Astrocyte of the spinal cord (primary cell): ENCODE results near the gene ITGA7.

ENCODE experiments used
- DNase-seq: peaks from one replicate; pipeline ENCODE4 v3.0.0; 2011; ENCODE audit warnings: low read depth, low spot score
- H3K4me3 ChIP-seq: 2 replicates; pipeline ENCODE4 v1.5.1; 2011; ENCODE audit warnings: low read depth, mild to moderate bottlenecking, low read length, moderate library complexity
- CTCF ChIP-seq: IDR thresholded peaks from 2 replicates; pipeline ENCODE4 v1.5.1; 2012; ENCODE audit warnings: low read depth, mild to moderate bottlenecking, low read length, inconsistent platforms
- in situ Hi-C: cut with HindIII; loops from 2 replicates; pipeline ENCODE4 v1.10.0; 2017; ENCODE audit warnings: low sequenced_read_pairs

The ITGA7 gene

GRCh38 chr12:55694651-55695050 is 13.1 kb downstream of the ITGA7 start:
- in situ Hi-C loops, result no loop called here
- no peak for DNase-seq
- H3K4me3 ChIP-seq, result no peak overlapping the region
- no peak for TF ChIP-seq CTCF

GRCh38 chr12:55694188-55694515 is 13.6 kb downstream of the ITGA7 start:
- DNase-seq, result no peak
- H3K4me3 ChIP-seq, result no peak overlapping the region
- in situ Hi-C loops, result no loop called here
- no peak for TF ChIP-seq CTCF

- TF ChIP-seq CTCF, result no peak
- DNase-seq, result no peak
- in situ Hi-C loops, result no loop called here
- no peak overlapping the region for H3K4me3 ChIP-seq
These were observed 14.1 kb downstream of the ITGA7 start for GRCh38 chr12:55693323-55694187.

GRCh38 chr12:55692631-55693322 is 14.9 kb downstream of the ITGA7 start:
- in situ Hi-C loops, result no loop called here
- DNase-seq, result no peak
- TF ChIP-seq CTCF, result no peak
- H3K4me3 ChIP-seq, result no peak overlapping the region

- in situ Hi-C loops, result no loop called here
- no peak for DNase-seq
- TF ChIP-seq CTCF, result no peak
These were observed 18.7 kb downstream of the ITGA7 start for GRCh38 chr12:55688716-55689655.

GRCh38 chr12:55687746-55688145 is 20.0 kb downstream of the ITGA7 start:
- no peak for DNase-seq
- no peak overlapping the region for H3K4me3 ChIP-seq
- TF ChIP-seq CTCF, result no peak
- in situ Hi-C loops, result no loop called here

More at GRCh38 chr12:55688716-55689655, 18.7 kb downstream of the ITGA7 start:
- no peak overlapping the region for H3K4me3 ChIP-seq
